Tibial artery (tissue), 4 donors: ENCODE measurements around the gene NSMCE4A.
A peak's percentile ranks its signal among the peaks of the same experiment; 100 is the strongest.
"Not testable (repeated sequence)": the region's sequence is repeated elsewhere in the genome, so short reads cannot be mapped to it uniquely, and the experiment has no call there.

Experiments used
- DNase-seq, 2 donors: peaks; one replicate each; pipeline ENCODE4 v3.0.0-alpha.2; 2019
- H3K27ac ChIP-seq, 2 donors: fragments of 200-600 bp; sonication (generic) in 1 of 2; 1 replicate in 1 of 2; 2 replicates in 1 of 2; pipeline ENCODE4 v1.5.1; 2018 to 2019; ENCODE audit warnings: mild to moderate bottlenecking in 1 of 2
- H3K27me3 ChIP-seq, 2 donors: fragments of 200-600 bp; sonication (generic) in 1 of 2; one replicate each; pipeline versions ENCODE4 v1.5.1 to v1.6.0; 2016 to 2019
- H3K36me3 ChIP-seq, 3 donors: fragments of 200-600 bp; sonication (generic) in 2 of 3; one replicate each; pipeline ENCODE4 v1.5.1; 2016 to 2019; ENCODE audit warnings: mild to moderate bottlenecking in 2 of 3
- H3K4me1 ChIP-seq, 4 donors: fragments of 200-600 bp; sonication (generic) in 2 of 4; 1 replicate in 3 of 4; 2 replicates in 1 of 4; pipeline ENCODE4 v1.5.1; 2016 to 2019
- H3K4me3 ChIP-seq, 2 donors: fragments of 200-600 bp; sonication (generic) in 1 of 2; 1 replicate in 1 of 2; 2 replicates in 1 of 2; pipeline ENCODE4 v1.5.1; 2018 to 2019; ENCODE audit warnings: mild to moderate bottlenecking in 2 of 2
- H3K9me3 ChIP-seq, 3 donors: fragments of 200-600 bp; sonication (generic) in 1 of 3; one replicate each; pipeline ENCODE4 v1.5.1; 2016 to 2019
- CTCF ChIP-seq, 2 experiments: fragments of 200-600 bp in 1 of 2; fragments of 450-650 bp in 1 of 2; IDR thresholded peaks; one replicate each; pipeline ENCODE4 v1.5.1; 2017 to 2019; ENCODE audit warnings: antibody characterized with exemption in 2 of 2, mild to moderate bottlenecking in 1 of 2, moderate library complexity in 1 of 2
- intact Hi-C: fragments of 100-400 bp; cut with DNase I; formaldehyde crosslinking; loops from one replicate; pipeline ENCODE4 v1.15.0; 2023; ENCODE audit warnings: low total_unique reads

Gene NSMCE4A

GRCh38 chr10:121975295-121976086 lies 474 bp upstream of the NSMCE4A start:
- peak overlapping the region; percentile 74 to 99 for H3K4me3 ChIP-seq
- no peak for DNase-seq

GRCh38 chr10:121974019-121974534 lies 940 bp downstream of the NSMCE4A start:
- DNase-seq: no peak
- Histone ChIP-seq H3K4me3 (peak overlapping the region; percentile 74 to 99), H3K4me1 (peaks cover 0 to 24% (median 17%) of the 10 kb centered on the region in 4 donors), H3K27me3 (no peaks in the 10 kb centered on the region), H3K36me3 (peaks cover 13 to 36% (median 17%) of the 10 kb centered on the region in 3 donors), H3K9me3 (no peaks in the 10 kb centered on the region), H3K27ac (peak overlapping the region; percentile 93 to 99)
- intact Hi-C loops: loop anchor here (2.0 to 10.0 kb wide), 2 partner anchors 79 to 141 kb away; no protein-coding TSS in a partner anchor
- no peak for TF ChIP-seq CTCF (IDR thresholded peaks at IDR 0.05)

More at GRCh38 chr10:121975295-121976086, 474 bp upstream of the NSMCE4A start:
- peak overlapping the region; percentile 93 to 99 for H3K27ac ChIP-seq
- no peaks in the 10 kb centered on the region for H3K27me3 ChIP-seq
- no peaks in the 10 kb centered on the region for H3K9me3 ChIP-seq
- H3K36me3 ChIP-seq: peaks cover 5 to 21% (median 8%) of the 10 kb centered on the region in 3 donors
- peaks cover 0 to 24% (median 17%) of the 10 kb centered on the region in 4 donors for H3K4me1 ChIP-seq
- TF ChIP-seq CTCF (IDR thresholded peaks at IDR 0.05): peak in 1 of 2 experiments; percentile 72
- intact Hi-C loops: loop anchor here (1.0 to 10.0 kb wide), 3 partner anchors 19 to 139 kb away; no protein-coding TSS in a partner anchor

- H3K27ac ChIP-seq, H3K4me3 ChIP-seq, DNase-seq, H3K9me3 ChIP-seq, H3K27me3 ChIP-seq, intact Hi-C loops: not testable (repeated sequence)
- H3K4me1 ChIP-seq: peaks cover 0 to 14% (median 11%) of the 10 kb centered on the region in 4 donors
- H3K36me3 ChIP-seq: peaks cover 49 to 86% (median 67%) of the 10 kb centered on the region in 3 donors
These were observed 5.9 kb downstream of the NSMCE4A start for GRCh38 chr10:121969086-121969485.

- TF ChIP-seq CTCF (IDR thresholded peaks at IDR 0.05): no peak
- Histone ChIP-seq H3K36me3 (peaks cover 49 to 93% (median 78%) of the 10 kb centered on the region in 3 donors), H3K4me3 (no peak overlapping the region), H3K4me1 (no peaks in the 10 kb centered on the region), H3K27me3 (no peaks in the 10 kb centered on the region), H3K27ac (no peak overlapping the region), H3K9me3 (no peaks in the 10 kb centered on the region)
- intact Hi-C loops: no loop called here
- DNase-seq: no peak
These were observed 9.0 kb downstream of the NSMCE4A start for GRCh38 chr10:121965996-121966395.

GRCh38 chr10:121961456-121961855 lies 13.6 kb downstream of the NSMCE4A start:
- intact Hi-C loops: no loop called here
- H3K36me3 ChIP-seq: peaks cover 45 to 84% (median 61%) of the 10 kb centered on the region in 3 donors
- no peak for TF ChIP-seq CTCF (IDR thresholded peaks at IDR 0.05)
- H3K27ac ChIP-seq: no peak overlapping the region
- H3K4me3 ChIP-seq: no peak overlapping the region
- H3K4me1 ChIP-seq: no peaks in the 10 kb centered on the region
- no peaks in the 10 kb centered on the region for H3K9me3 ChIP-seq
- DNase-seq: no peak
- H3K27me3 ChIP-seq: no peaks in the 10 kb centered on the region

- TF ChIP-seq CTCF (IDR thresholded peaks at IDR 0.05): no peak
These were observed 15.3 kb downstream of the NSMCE4A start for GRCh38 chr10:121959671-121960070.

More at GRCh38 chr10:121959671-121960070, 15.3 kb downstream of the NSMCE4A start:
- peaks cover 38 to 82% (median 59%) of the 10 kb centered on the region in 3 donors for H3K36me3 ChIP-seq
- no peaks in the 10 kb centered on the region for H3K9me3 ChIP-seq
- no peak overlapping the region for H3K4me3 ChIP-seq
- H3K4me1 ChIP-seq: no peaks in the 10 kb centered on the region
- H3K27ac ChIP-seq: no peak overlapping the region
- intact Hi-C loops: no loop called here
- H3K27me3 ChIP-seq: no peaks in the 10 kb centered on the region
- DNase-seq: no peak
